NT2/D1 (cell line): Measurements from ENCODE around the gene RABGAP1.

Source experiments
- SUZ12 ChIP-seq: IDR thresholded peaks from 2 replicates; pipeline ENCODE4 v1.6.1; 2011; ENCODE audit not compliant: insufficient read length, insufficient read depth; ENCODE audit errors: extremely low read depth
- YY1 ChIP-seq: IDR thresholded peaks from 2 replicates; pipeline ENCODE4 v1.6.1; 2011; ENCODE audit not compliant: insufficient read length, insufficient read depth
- ZNF274 ChIP-seq: IDR thresholded peaks from 2 replicates; pipeline ENCODE4 v1.6.1; 2011; ENCODE audit warnings: mild to moderate bottlenecking, low read depth, low read length

- TF ChIP-seq YY1 (no peak), SUZ12 (no peak), ZNF274 (no peak)
These were observed 4.4 kb downstream of the RABGAP1 start for GRCh38 chr9:122944960-122945888.
